Colonic mucosa (tissue), 4 donors: Measurements from ENCODE around the gene NTSR1. TPM values are rescaled to one million over a fixed set of nuclear protein-coding genes. Genes with fewer than 3 reads are reported as not detected.

ENCODE experiments used
- DNase-seq: peaks from one replicate; pipeline ENCODE4 v3.0.0-alpha.2; 2020
- H3K27ac ChIP-seq: fragments of 200-600 bp; one replicate; pipeline ENCODE4 v1.8.0; 2021
- H3K27me3 ChIP-seq: fragments of 200-600 bp; one replicate; pipeline ENCODE4 v1.8.0; 2021
- H3K36me3 ChIP-seq: fragments of 200-600 bp; one replicate; pipeline ENCODE4 v1.8.0; 2021
- H3K4me1 ChIP-seq: fragments of 200-600 bp; one replicate; pipeline ENCODE4 v1.8.0; 2021; ENCODE audit warnings: mild to moderate bottlenecking
- H3K4me3 ChIP-seq: fragments of 200-600 bp; one replicate; pipeline ENCODE4 v1.8.0; 2021
- H3K9ac ChIP-seq, 2 donors: one replicate each; pipeline ENCODE4 v1.7.0; 2013; ENCODE audit warnings: control low read depth in 2 of 2, low read depth in 2 of 2, low read length in 2 of 2
- H3K9me3 ChIP-seq: fragments of 200-600 bp; one replicate; pipeline ENCODE4 v1.8.0; 2021
- CTCF ChIP-seq: fragments of 200-600 bp; IDR thresholded peaks from one replicate; pipeline ENCODE4 v1.8.0; 2022; ENCODE audit warnings: antibody characterized with exemption, mild to moderate bottlenecking
- intact Hi-C: fragments of 100-400 bp; cut with DNase I; formaldehyde crosslinking; loops from one replicate; pipeline ENCODE4 v1.14.1; 2022
- total RNA-seq, 2 donors: library from RNA; stranded (reverse); fragmentation: NEBNext Ultra II Directional in 1 of 2; extraction: Animal tissue kit (Norgen Biotek cat#: 25700) in 1 of 2; gene quantifications; one replicate each; pipeline ENCODE4 v1.2.1, GENCODE V29; 2021
- donor health status: healthy.
- donor health status: DM: no; HTN: no; CAD: no.
- donor health status: DM: no; HTN: no; CAD: no.

The NTSR1 gene
- total RNA-seq, 2 donors from 2014 or later: 0.05 to 2.9 TPM

- intact Hi-C loops: no loop called here
- Histone ChIP-seq H3K27ac (no peak overlapping the region), H3K36me3 (no peaks in the 10 kb centered on the region), H3K9me3 (no peaks in the 10 kb centered on the region), H3K27me3 (no peaks in the 10 kb centered on the region), H3K4me1 (no peaks in the 10 kb centered on the region), H3K4me3 (no peak overlapping the region), H3K9ac (no peak overlapping the region)
- no peak for TF ChIP-seq CTCF
- no peak for DNase-seq
These were observed 43.6 kb downstream of the NTSR1 start for GRCh38 chr20:62752181-62752670.

GRCh38 chr20:62752671-62753501 is 44.2 kb downstream of the NTSR1 start:
- Histone ChIP-seq H3K4me1 (no peaks in the 10 kb centered on the region), H3K9me3 (no peaks in the 10 kb centered on the region), H3K4me3 (no peak overlapping the region), H3K36me3 (no peaks in the 10 kb centered on the region), H3K27me3 (no peaks in the 10 kb centered on the region), H3K9ac (no peak overlapping the region), H3K27ac (no peak overlapping the region)
- intact Hi-C loops: no loop called here
- TF ChIP-seq CTCF: no peak
- DNase-seq: no peak

- H3K27me3 ChIP-seq: no peaks in the 10 kb centered on the region
- intact Hi-C loops: no loop called here
- H3K36me3 ChIP-seq: no peaks in the 10 kb centered on the region
- no peak overlapping the region for H3K4me3 ChIP-seq
- DNase-seq: no peak
- H3K9ac ChIP-seq: no peak overlapping the region
- H3K27ac ChIP-seq: no peak overlapping the region
- H3K4me1 ChIP-seq: no peaks in the 10 kb centered on the region
- TF ChIP-seq CTCF: no peak
- H3K9me3 ChIP-seq: no peaks in the 10 kb centered on the region
These were observed 45.0 kb downstream of the NTSR1 start for GRCh38 chr20:62753626-62754025.

- Histone ChIP-seq H3K4me1 (no peaks in the 10 kb centered on the region), H3K9me3 (no peaks in the 10 kb centered on the region), H3K9ac (no peak overlapping the region), H3K27me3 (no peaks in the 10 kb centered on the region), H3K4me3 (no peak overlapping the region), H3K27ac (no peak overlapping the region), H3K36me3 (no peaks in the 10 kb centered on the region)
- intact Hi-C loops: no loop called here
- DNase-seq: no peak
- TF ChIP-seq CTCF: no peak
These were observed 45.7 kb downstream of the NTSR1 start for GRCh38 chr20:62754122-62754990.

GRCh38 chr20:62754991-62755356 is 46.3 kb downstream of the NTSR1 start:
- Histone ChIP-seq H3K36me3 (no peaks in the 10 kb centered on the region), H3K4me3 (no peak overlapping the region), H3K27me3 (no peaks in the 10 kb centered on the region), H3K9ac (no peak overlapping the region), H3K4me1 (no peaks in the 10 kb centered on the region), H3K27ac (no peak overlapping the region), H3K9me3 (no peaks in the 10 kb centered on the region)
- intact Hi-C loops: no loop called here
- DNase-seq: no peak
- no peak for TF ChIP-seq CTCF
